ENCODE results near the gene AQP3.

GRCh38 chr9:33473643-33474352 lies 26.4 kb upstream of the AQP3 start, which contains the start of gene NOL6:
- peak in 3 of 4 donors; percentile 21 to 68 (median 68) for TF ChIP-seq POLR2A (IDR thresholded peaks at IDR 0.05)
- TF ChIP-seq, protein P1, sequence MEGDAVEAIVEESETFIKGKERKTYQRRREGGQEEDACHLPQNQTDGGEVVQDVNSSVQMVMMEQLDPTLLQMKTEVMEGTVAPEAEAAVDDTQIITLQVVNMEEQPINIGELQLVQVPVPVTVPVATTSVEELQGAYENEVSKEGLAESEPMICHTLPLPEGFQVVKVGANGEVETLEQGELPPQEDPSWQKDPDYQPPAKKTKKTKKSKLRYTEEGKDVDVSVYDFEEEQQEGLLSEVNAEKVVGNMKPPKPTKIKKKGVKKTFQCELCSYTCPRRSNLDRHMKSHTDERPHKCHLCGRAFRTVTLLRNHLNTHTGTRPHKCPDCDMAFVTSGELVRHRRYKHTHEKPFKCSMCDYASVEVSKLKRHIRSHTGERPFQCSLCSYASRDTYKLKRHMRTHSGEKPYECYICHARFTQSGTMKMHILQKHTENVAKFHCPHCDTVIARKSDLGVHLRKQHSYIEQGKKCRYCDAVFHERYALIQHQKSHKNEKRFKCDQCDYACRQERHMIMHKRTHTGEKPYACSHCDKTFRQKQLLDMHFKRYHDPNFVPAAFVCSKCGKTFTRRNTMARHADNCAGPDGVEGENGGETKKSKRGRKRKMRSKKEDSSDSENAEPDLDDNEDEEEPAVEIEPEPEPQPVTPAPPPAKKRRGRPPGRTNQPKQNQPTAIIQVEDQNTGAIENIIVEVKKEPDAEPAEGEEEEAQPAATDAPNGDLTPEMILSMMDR (IDR thresholded peaks at IDR 0.05), result peak in 1 of 6 experiments; percentile 37
